ENCODE data around the gene YRDC. TPM values are rescaled to one million over a fixed set of nuclear protein-coding genes. Genes with fewer than 3 reads are reported as not detected.

Gene YRDC
- total and polyA plus RNA-seq, 8 donors: 1.3 to 30.3 (median 12.2) TPM; not detected in 1

DNA sequence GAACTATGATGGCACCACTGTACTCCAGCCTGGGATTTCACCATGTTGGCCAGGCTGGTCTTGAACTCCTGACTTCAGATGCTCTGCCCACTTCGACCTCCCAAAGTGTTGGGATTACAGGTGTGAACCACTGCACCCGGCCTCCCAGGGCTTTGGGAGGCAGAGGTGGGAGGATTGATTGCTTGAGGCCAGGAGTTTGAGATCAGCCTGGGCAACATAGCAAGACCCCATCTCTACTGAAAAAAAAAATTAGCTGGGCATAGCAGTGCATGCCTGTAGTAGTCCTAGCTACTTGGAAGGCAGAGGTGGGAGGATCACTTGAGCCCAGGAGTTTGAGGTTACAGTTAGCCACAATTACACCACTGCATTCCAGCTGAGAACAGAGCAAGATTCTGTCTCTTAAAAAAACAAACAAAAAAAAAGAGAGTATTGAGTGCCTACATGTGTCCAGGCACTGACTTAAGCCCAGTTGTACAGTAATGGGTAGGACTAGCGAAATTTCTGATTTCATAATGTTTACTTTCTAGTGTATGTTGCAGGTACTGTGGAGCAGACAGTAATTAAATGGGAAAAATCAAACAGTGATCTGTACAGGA is 10.2 kb downstream of the YRDC start:
- peaks cover 0 to 21% (median 0%) of the 10 kb centered on the region in 3 donors for H3K27me3 ChIP-seq
- H3K27ac ChIP-seq: no peak overlapping the region
- no peak overlapping the region for H3K4me3 ChIP-seq
- intact Hi-C loops (cut with DNase I; ENCODE audit: low total_unique reads): no loop called here
- DNase-seq: no peak
- 82 to 97% (median 90%) methylated on average over 3 of the region's 3 CpGs for WGBS, 5 donors
- H3K9me3 ChIP-seq: no peaks in the 10 kb centered on the region
- TF ChIP-seq POLR2AphosphoS5 (IDR thresholded peaks at IDR 0.05) (no peak), EP300 (IDR thresholded peaks at IDR 0.05) (no peak), POLR2A (IDR thresholded peaks at IDR 0.05) (no peak)
- TF ChIP-seq, protein P1, sequence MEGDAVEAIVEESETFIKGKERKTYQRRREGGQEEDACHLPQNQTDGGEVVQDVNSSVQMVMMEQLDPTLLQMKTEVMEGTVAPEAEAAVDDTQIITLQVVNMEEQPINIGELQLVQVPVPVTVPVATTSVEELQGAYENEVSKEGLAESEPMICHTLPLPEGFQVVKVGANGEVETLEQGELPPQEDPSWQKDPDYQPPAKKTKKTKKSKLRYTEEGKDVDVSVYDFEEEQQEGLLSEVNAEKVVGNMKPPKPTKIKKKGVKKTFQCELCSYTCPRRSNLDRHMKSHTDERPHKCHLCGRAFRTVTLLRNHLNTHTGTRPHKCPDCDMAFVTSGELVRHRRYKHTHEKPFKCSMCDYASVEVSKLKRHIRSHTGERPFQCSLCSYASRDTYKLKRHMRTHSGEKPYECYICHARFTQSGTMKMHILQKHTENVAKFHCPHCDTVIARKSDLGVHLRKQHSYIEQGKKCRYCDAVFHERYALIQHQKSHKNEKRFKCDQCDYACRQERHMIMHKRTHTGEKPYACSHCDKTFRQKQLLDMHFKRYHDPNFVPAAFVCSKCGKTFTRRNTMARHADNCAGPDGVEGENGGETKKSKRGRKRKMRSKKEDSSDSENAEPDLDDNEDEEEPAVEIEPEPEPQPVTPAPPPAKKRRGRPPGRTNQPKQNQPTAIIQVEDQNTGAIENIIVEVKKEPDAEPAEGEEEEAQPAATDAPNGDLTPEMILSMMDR (IDR thresholded peaks at IDR 0.05): no peak
- H3K36me3 ChIP-seq: peaks cover 12 to 49% (median 41%) of the 10 kb centered on the region in 4 donors
- H3K4me1 ChIP-seq: peaks cover 15 to 25% (median 23%) of the 10 kb centered on the region in 4 donors

DNA sequence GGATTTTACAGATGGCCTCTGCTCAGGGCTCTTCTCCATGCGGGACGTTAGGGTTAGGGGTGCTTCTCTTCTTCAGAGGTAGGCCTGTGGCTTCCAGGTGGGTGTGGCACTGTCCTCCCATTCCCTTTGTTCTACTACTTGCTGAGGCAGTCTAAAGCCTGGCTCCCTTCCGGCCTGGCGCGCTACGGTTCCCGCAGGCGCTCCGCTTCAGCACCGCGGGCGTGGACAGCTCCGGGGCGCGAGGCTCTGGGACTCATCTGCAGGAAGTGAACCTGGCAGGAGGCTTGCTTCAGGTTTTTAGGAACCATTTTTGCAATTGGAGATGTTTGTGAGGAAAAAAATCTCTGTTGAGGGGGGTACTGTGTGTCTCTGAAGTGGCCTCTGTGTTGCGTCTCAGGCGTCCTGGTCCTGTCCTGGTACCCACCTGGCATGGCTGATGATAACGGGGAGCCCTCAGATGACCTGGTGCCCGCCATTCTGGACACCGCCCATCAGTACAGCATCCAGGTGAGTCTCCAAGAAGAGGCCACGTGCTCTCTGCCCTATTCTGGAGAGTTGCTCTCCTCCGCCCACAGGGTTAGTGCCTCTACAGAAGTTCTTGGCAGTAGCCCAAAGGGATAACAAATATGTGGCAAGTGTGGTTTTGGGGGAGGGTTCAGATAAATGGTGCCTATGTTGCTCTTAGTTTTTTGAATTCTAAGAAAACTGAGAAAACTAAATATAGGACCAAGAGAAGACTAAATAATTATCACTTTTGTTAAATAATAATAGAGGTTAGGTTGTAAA is 12.5 kb downstream of the YRDC start:
- TF ChIP-seq EP300 (IDR thresholded peaks at IDR 0.05): no peak
- TF ChIP-seq, protein P1 (IDR thresholded peaks at IDR 0.05): no peak

DNA sequence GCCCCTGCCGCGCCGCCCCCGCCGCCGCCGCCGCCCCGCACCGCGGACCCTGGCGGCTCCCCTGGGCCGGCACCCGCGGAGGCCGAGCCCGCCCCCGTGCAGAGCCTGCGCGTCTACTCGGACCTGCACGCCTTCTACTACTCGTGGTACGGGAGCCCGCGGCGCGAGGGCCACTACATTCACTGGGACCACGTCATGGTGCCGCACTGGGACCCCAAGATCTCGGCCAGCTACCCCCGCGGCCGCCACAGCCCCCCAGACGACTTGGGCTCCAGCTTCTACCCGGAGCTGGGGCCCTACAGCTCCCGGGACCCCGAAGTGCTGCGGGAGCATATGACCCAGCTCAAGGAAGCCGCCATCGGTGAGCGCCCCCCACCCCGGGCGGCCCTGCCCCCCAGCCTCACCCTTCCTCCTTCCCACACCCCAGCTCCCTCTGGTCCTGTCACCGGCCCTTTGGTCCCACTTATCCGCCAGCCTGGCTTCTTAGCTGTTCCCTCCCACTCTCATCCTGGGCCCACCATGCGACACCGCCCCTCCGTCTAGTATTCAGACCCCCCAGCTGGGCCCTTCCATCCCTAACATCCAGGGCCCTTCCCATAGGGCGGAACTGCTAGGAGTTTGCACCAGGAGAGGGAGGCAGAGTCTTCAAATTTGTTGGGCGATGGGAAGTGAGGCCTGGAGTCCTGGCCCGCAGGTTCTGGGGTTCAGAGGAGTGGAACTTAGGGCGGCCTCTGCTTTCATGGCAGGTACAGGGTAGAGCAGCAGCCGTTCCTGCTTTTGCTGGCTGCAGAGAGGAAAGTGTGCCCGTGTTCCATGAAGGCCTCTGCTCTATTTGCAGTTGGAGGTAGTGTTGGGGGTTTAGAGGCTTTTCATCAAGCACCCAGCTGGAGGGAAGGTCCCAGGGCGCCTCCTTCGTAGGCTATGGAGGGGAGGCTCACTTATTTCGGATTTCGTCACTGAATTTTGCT is 13.4 kb downstream of the YRDC start:
- TF ChIP-seq POLR2A (IDR thresholded peaks at IDR 0.05): no peak
- TF ChIP-seq, protein P1 (IDR thresholded peaks at IDR 0.05): no peak
- TF ChIP-seq POLR2AphosphoS5 (IDR thresholded peaks at IDR 0.05): no peak
- TF ChIP-seq EP300 (IDR thresholded peaks at IDR 0.05): no peak
- peak in 1 of 2 donors; percentile 10 for DNase-seq
- Histone ChIP-seq H3K27me3 (peaks cover 0 to 43% (median 0%) of the 10 kb centered on the region in 3 donors), H3K36me3 (peaks cover 0 to 17% (median 9%) of the 10 kb centered on the region in 4 donors), H3K4me1 (peaks cover 15 to 25% (median 23%) of the 10 kb centered on the region in 4 donors), H3K9me3 (no peaks in the 10 kb centered on the region), H3K4me3 (peak overlapping the region; percentile 55 to 74 (median 68)), H3K27ac (no peak overlapping the region)
- intact Hi-C loops (cut with DNase I; ENCODE audit: low total_unique reads): no loop called here
- WGBS, 5 donors: 10 to 29% (median 11%) methylated on average over 18 to 59 of the region's 59 CpGs

More for the DNA sequence above, 12.5 kb downstream of the YRDC start:
- no peak overlapping the region for H3K27ac ChIP-seq
- peaks cover 0 to 39% (median 0%) of the 10 kb centered on the region in 3 donors for H3K27me3 ChIP-seq
- intact Hi-C loops (cut with DNase I; ENCODE audit: low total_unique reads): no loop called here
- H3K4me3 ChIP-seq: peak overlapping the region in 3 of 4 donors; percentile 55 to 74 (median 74)
- WGBS, 5 donors: 20 to 29% (median 23%) methylated on average over 22 of the region's 22 CpGs
- H3K4me1 ChIP-seq: peaks cover 15 to 25% (median 23%) of the 10 kb centered on the region in 4 donors
- no peaks in the 10 kb centered on the region for H3K9me3 ChIP-seq
- H3K36me3 ChIP-seq: peaks cover 0 to 25% (median 18%) of the 10 kb centered on the region in 4 donors
- DNase-seq: peak; percentile 68 to 88

Measured in stomach (tissue), 9 donors.